ENCODE measurements around the gene LIN37. TPM values are rescaled to one million over a fixed set of nuclear protein-coding genes. Genes with fewer than 3 reads are reported as not detected.

Gene LIN37
- total and polyA plus RNA-seq, 2 of the 13 experiments (the other 11 are each of a cell fraction or from before 2014, with no cell fraction given): 6.3 to 8.7 TPM

- TF ChIP-seq SALL1 (CRISPR knock-in tag; IDR thresholded peaks at IDR 0.05): peak; percentile 53; the same call in 1 of the 2 replicates
- no peak for TF ChIP-seq ZNF772 (CRISPR knock-in tag; IDR thresholded peaks at IDR 0.05)
- TF ChIP-seq PRDM15 (CRISPR knock-in tag; IDR thresholded peaks at IDR 0.05): 0 out of 2 replicates have a peak, but pooled peaks have one; percentile 44
- peak; percentile 53; the same call in 1 of the 2 replicates for TF ChIP-seq TFDP1 (CRISPR knock-in tag; IDR thresholded peaks at IDR 0.05; ENCODE audit: borderline replicate concordance)
- TF ChIP-seq SALL2 (CRISPR knock-in tag; IDR thresholded peaks at IDR 0.05): peak; percentile 46; the same call in 1 of the 2 replicates
- peak; percentile 21; the same call in 1 of the 2 replicates for TF ChIP-seq ZNF891 (CRISPR knock-in tag; IDR thresholded peaks at IDR 0.05)
- TF ChIP-seq BRD4 (CRISPR knock-in tag; IDR thresholded peaks at IDR 0.05): 0 out of 2 replicates have a peak, but pooled peaks have one; percentile 32
- 0 out of 2 replicates have a peak, but pooled peaks have one; percentile 36 for TF ChIP-seq MXD1 (CRISPR knock-in tag; IDR thresholded peaks at IDR 0.05)
- TF ChIP-seq FOXP4 (CRISPR knock-in tag; IDR thresholded peaks at IDR 0.05): 0 out of 2 replicates have a peak, but pooled peaks have one; percentile 12
- TF ChIP-seq ZNF768 (CRISPR knock-in tag; IDR thresholded peaks at IDR 0.05): 0 out of 2 replicates have a peak, but pooled peaks have one; percentile 36
- no peak for TF ChIP-seq SETDB1 (CRISPR knock-in tag; IDR thresholded peaks at IDR 0.05; ENCODE audit: borderline replicate concordance)
- TF ChIP-seq FOXC1 (CRISPR knock-in tag; IDR thresholded peaks at IDR 0.05; ENCODE audit: borderline replicate concordance): 0 out of 2 replicates have a peak, but pooled peaks have one; percentile 59
- TF ChIP-seq STAT5B (CRISPR knock-in tag; IDR thresholded peaks at IDR 0.05): no peak
- peak; percentile 42 for TF ChIP-seq ZNF687 (CRISPR knock-in tag; IDR thresholded peaks at IDR 0.05)
- 0 out of 2 replicates have a peak, but pooled peaks have one; percentile 22 for TF ChIP-seq ZNF333 (CRISPR knock-in tag; IDR thresholded peaks at IDR 0.05; ENCODE audit: borderline replicate concordance)
- TF ChIP-seq KLF6 (CRISPR knock-in tag; IDR thresholded peaks at IDR 0.05): no peak
Measured at GRCh38 chr19:35744430-35745327, 3.7 kb upstream of the LIN37 start (continued).
